ENCODE data around the gene SNAP47.

GRCh38 chr1:227758366-227758765 lies 23.1 kb downstream of the SNAP47 start:
- TF ChIP-seq ZNF253 (CRISPR knock-in tag; conservative IDR thresholded peaks at IDR 0.05) = no peak
- TF ChIP-seq, protein P1, sequence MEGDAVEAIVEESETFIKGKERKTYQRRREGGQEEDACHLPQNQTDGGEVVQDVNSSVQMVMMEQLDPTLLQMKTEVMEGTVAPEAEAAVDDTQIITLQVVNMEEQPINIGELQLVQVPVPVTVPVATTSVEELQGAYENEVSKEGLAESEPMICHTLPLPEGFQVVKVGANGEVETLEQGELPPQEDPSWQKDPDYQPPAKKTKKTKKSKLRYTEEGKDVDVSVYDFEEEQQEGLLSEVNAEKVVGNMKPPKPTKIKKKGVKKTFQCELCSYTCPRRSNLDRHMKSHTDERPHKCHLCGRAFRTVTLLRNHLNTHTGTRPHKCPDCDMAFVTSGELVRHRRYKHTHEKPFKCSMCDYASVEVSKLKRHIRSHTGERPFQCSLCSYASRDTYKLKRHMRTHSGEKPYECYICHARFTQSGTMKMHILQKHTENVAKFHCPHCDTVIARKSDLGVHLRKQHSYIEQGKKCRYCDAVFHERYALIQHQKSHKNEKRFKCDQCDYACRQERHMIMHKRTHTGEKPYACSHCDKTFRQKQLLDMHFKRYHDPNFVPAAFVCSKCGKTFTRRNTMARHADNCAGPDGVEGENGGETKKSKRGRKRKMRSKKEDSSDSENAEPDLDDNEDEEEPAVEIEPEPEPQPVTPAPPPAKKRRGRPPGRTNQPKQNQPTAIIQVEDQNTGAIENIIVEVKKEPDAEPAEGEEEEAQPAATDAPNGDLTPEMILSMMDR (IDR thresholded peaks at IDR 0.05 in 2 of 3, conservative IDR thresholded peaks at IDR 0.05 in 1 of 3; ENCODE audit: insufficient read depth in 2 of 3, low read depth in 1 of 3, low read length in 3 of 3) = no peak
- TF ChIP-seq JUNB (CRISPR knock-in tag; conservative IDR thresholded peaks at IDR 0.05) = no peak
- TF ChIP-seq ZNF274 (IDR thresholded peaks at IDR 0.05; ENCODE audit: borderline replicate concordance, low read depth, low read length) = no peak
- TF ChIP-seq, protein P2, sequence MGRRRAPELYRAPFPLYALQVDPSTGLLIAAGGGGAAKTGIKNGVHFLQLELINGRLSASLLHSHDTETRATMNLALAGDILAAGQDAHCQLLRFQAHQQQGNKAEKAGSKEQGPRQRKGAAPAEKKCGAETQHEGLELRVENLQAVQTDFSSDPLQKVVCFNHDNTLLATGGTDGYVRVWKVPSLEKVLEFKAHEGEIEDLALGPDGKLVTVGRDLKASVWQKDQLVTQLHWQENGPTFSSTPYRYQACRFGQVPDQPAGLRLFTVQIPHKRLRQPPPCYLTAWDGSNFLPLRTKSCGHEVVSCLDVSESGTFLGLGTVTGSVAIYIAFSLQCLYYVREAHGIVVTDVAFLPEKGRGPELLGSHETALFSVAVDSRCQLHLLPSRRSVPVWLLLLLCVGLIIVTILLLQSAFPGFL (CRISPR knock-in tag; IDR thresholded peaks at IDR 0.05) = no peak
- TF ChIP-seq U2AF1 (optimal IDR thresholded peaks at IDR 0.05; ENCODE audit: low read depth, low read length) = no peak
- no peak for TF ChIP-seq MYC (IDR thresholded peaks at IDR 0.05; ENCODE audit: low read depth, low read length)
- no peak for TF ChIP-seq MYC (CRISPR knock-in tag; IDR thresholded peaks at IDR 0.05; ENCODE audit: borderline replicate concordance, low read depth)
- TF ChIP-seq, protein P3, sequence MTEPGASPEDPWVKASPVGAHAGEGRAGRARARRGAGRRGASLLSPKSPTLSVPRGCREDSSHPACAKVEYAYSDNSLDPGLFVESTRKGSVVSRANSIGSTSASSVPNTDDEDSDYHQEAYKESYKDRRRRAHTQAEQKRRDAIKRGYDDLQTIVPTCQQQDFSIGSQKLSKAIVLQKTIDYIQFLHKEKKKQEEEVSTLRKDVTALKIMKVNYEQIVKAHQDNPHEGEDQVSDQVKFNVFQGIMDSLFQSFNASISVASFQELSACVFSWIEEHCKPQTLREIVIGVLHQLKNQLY (CRISPR knock-in tag; conservative IDR thresholded peaks at IDR 0.05) = no peak
- no peak for TF ChIP-seq EZH2 (IDR thresholded peaks at IDR 0.05; ENCODE audit: borderline replicate concordance, low read depth, low read length)
- no peak for TF ChIP-seq ZKSCAN1 (IDR thresholded peaks at IDR 0.05; ENCODE audit: low read depth, low read length)
- TF ChIP-seq FIP1L1 (IDR thresholded peaks at IDR 0.05; ENCODE audit: low read depth, low read length, poor library complexity, severe bottlenecking) = no peak
- TF ChIP-seq HMGN3 (IDR thresholded peaks at IDR 0.05; ENCODE audit: borderline replicate concordance, extremely low read depth, insufficient read length, low read depth, low read length) = no peak
- no peak for TF ChIP-seq RAD21 (CRISPR knock-in tag; conservative IDR thresholded peaks at IDR 0.05 in 1 of 2, IDR thresholded peaks at IDR 0.05 in 1 of 2)
- no peak for TF ChIP-seq TCF3 (CRISPR knock-in tag; IDR thresholded peaks at IDR 0.05)
